ENCODE measurements around the gene ZNF444.

DNA sequence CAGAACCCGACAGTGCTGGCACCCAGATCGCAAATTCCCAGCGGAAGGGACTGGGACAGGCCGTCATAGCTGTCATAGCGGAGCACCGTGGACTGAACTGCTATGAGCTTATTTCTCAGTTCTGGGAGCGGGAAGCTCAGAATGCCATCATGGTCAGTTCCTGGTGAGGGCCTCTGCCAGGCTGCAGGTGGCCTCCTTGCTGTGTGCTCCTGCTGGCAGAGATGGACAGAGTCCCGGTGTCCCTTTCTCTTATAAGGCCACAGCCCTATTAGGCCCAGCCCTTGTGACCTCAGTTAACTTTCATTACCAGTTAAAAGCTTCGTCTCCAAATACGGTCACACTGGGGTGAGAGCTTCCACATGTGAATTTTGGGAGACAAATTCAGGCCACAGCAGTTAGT lies 4.6 kb downstream of the ZNF444 start:
- TF ChIP-seq, protein P1, sequence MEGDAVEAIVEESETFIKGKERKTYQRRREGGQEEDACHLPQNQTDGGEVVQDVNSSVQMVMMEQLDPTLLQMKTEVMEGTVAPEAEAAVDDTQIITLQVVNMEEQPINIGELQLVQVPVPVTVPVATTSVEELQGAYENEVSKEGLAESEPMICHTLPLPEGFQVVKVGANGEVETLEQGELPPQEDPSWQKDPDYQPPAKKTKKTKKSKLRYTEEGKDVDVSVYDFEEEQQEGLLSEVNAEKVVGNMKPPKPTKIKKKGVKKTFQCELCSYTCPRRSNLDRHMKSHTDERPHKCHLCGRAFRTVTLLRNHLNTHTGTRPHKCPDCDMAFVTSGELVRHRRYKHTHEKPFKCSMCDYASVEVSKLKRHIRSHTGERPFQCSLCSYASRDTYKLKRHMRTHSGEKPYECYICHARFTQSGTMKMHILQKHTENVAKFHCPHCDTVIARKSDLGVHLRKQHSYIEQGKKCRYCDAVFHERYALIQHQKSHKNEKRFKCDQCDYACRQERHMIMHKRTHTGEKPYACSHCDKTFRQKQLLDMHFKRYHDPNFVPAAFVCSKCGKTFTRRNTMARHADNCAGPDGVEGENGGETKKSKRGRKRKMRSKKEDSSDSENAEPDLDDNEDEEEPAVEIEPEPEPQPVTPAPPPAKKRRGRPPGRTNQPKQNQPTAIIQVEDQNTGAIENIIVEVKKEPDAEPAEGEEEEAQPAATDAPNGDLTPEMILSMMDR (conservative IDR thresholded peaks at IDR 0.05; ENCODE audit: low read length), result no peak
- TF ChIP-seq EZH2phosphoT487 (IDR thresholded peaks at IDR 0.05; ENCODE audit: borderline replicate concordance), result no peak
